Hepatocyte (in vitro differentiated cells): ENCODE data around the gene H6PD. TPM values are rescaled to one million over a fixed set of nuclear protein-coding genes. Genes with fewer than 3 reads are reported as not detected.

ENCODE experiments used
- DNase-seq: peaks from one replicate; pipeline ENCODE4 v3.0.0-alpha.2; 2016; ENCODE audit warnings: low spot score
- H2AFZ ChIP-seq: fragments of 200-600 bp; sonication (generic); 2 replicates; pipeline ENCODE4 v1.6.0; 2016; ENCODE audit warnings: antibody characterized with exemption, mild to moderate bottlenecking
- H3K27ac ChIP-seq: fragments of 200-600 bp; sonication (generic); 2 replicates; pipeline ENCODE4 v1.5.1; 2016; ENCODE audit warnings: mild to moderate bottlenecking
- H3K27me3 ChIP-seq: fragments of 200-600 bp; sonication (generic); 2 replicates; pipeline ENCODE4 v1.6.1; 2016
- H3K36me3 ChIP-seq: fragments of 200-600 bp; sonication (generic); replicated peaks from 2 replicates; pipeline ENCODE4 v1.5.1; 2016; ENCODE audit warnings: low read depth; ENCODE audit not compliant: insufficient read depth
- H3K4me1 ChIP-seq: fragments of 200-600 bp; sonication (generic); 2 replicates; pipeline ENCODE4 v1.5.1; 2016; ENCODE audit warnings: mild to moderate bottlenecking, moderate library complexity; ENCODE audit not compliant: insufficient read depth
- H3K4me2 ChIP-seq: fragments of 200-600 bp; sonication (generic); 2 replicates; pipeline ENCODE4 v1.6.0; 2016
- H3K4me3 ChIP-seq: fragments of 200-600 bp; sonication (generic); 2 replicates; pipeline ENCODE4 v1.5.1; 2016; ENCODE audit warnings: mild to moderate bottlenecking
- H3K79me2 ChIP-seq: fragments of 200-600 bp; sonication (generic); 2 replicates; pipeline ENCODE4 v1.6.0; 2017; ENCODE audit warnings: mild to moderate bottlenecking
- H3K9me2 ChIP-seq: fragments of 200-600 bp; sonication (generic); replicated peaks from 2 replicates; pipeline ENCODE4 v1.6.0; 2017; ENCODE audit warnings: mild to moderate bottlenecking; ENCODE audit not compliant: insufficient read depth
- H3K9me3 ChIP-seq: fragments of 200-600 bp; sonication (generic); 2 replicates; pipeline ENCODE4 v1.5.1; 2016; ENCODE audit warnings: low read depth, mild to moderate bottlenecking
- H4K20me1 ChIP-seq: fragments of 200-600 bp; sonication (generic); 2 replicates; pipeline ENCODE4 v1.6.0; 2016; ENCODE audit warnings: mild to moderate bottlenecking; ENCODE audit not compliant: insufficient read depth, poor library complexity, severe bottlenecking
- EZH2 ChIP-seq: fragments of 200-600 bp; sonication (generic); IDR thresholded peaks from 2 replicates; pipeline ENCODE4 v1.6.1; 2016; ENCODE audit warnings: antibody characterized with exemption, mild to moderate bottlenecking, borderline replicate concordance
- EZH2phosphoT487 ChIP-seq: fragments of 200-600 bp; sonication (generic); IDR thresholded peaks from one replicate; pipeline ENCODE4 v1.6.1; 2018; ENCODE audit warnings: antibody characterized with exemption, mild to moderate bottlenecking, low read depth, moderate library complexity; ENCODE audit not compliant: unreplicated experiment, severe bottlenecking
- WGBS: methylation state at CpG from one replicate; pipeline ENCODE4 v1.1.6; 2016; ENCODE audit warnings: low lambda C conversion rate; ENCODE audit errors: missing lambda C conversion rate; 5-methylcytosine and 5-hydroxymethylcytosine counted together
- polyA plus RNA-seq: library from polyadenylated mRNA; unstranded; fragments of >200 nt; fragmentation: Nextera tagmentation; extraction: Ambion mirVana; gene quantifications from 2 replicates; pipeline ENCODE4 v1.2.1, GENCODE V29; 2016
- total RNA-seq: library from RNA; depleted of rRNA; stranded (reverse); fragments of >200 nt; gene quantifications from 2 replicates; pipeline ENCODE4 v1.2.3, GENCODE V29; 2014
- TF ChIP-seq, protein P1 (sequence below): fragments of 200-600 bp; sonication (generic); IDR thresholded peaks from 2 replicates; pipeline ENCODE4 v1.5.1; 2016; ENCODE audit warnings: antibody characterized with exemption, mild to moderate bottlenecking; ENCODE audit not compliant: poor library complexity

H6PD gene
- total and polyA plus RNA-seq, 2 experiments from 2014 or later = 26.3 to 54.8 TPM

DNA sequence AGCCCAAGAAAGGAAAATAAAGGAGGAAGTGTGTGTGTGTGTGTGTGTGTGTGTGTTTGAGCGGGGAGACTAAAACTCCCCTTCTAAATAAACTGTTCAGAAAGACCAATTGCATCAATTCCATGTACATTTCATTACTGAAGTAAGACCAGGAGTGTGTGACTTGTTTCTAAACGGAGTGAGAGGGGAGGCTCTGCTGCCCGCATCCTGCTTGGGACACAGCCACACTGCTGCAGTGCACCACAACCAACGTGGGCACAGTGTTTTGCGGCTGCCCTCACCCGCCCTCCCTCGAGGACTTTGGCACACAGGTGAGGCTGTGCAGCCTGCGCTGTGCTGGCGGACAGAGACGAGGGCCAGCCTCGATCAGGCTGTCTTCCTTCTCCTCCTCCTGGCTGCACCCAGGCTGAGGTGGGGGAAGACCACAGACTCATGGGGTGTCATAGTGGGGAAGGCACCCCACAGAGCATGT lies 31.0 kb upstream of the H6PD start:
- H3K27me3 ChIP-seq = peaks cover 55% of the 10 kb centered on the region
- H3K36me3 ChIP-seq = no peaks in the 10 kb centered on the region
- H3K27ac ChIP-seq = no peak overlapping the region
- no peaks in the 10 kb centered on the region for H3K9me2 ChIP-seq
- no peak overlapping the region for H2AFZ ChIP-seq
- peaks cover under 1% of the 10 kb centered on the region for H3K4me1 ChIP-seq
- no peak for DNase-seq
- WGBS = 78% methylated on average over 8 of the region's 11 CpGs
- H3K4me3 ChIP-seq = no peak overlapping the region
- H3K9me3 ChIP-seq = no peaks in the 10 kb centered on the region
- H3K4me2 ChIP-seq = no peak overlapping the region
- no peaks in the 10 kb centered on the region for H3K79me2 ChIP-seq
- no peaks in the 10 kb centered on the region for H4K20me1 ChIP-seq
- TF ChIP-seq EZH2phosphoT487 (no peak), EZH2 (no peak)
- TF ChIP-seq, protein P1, sequence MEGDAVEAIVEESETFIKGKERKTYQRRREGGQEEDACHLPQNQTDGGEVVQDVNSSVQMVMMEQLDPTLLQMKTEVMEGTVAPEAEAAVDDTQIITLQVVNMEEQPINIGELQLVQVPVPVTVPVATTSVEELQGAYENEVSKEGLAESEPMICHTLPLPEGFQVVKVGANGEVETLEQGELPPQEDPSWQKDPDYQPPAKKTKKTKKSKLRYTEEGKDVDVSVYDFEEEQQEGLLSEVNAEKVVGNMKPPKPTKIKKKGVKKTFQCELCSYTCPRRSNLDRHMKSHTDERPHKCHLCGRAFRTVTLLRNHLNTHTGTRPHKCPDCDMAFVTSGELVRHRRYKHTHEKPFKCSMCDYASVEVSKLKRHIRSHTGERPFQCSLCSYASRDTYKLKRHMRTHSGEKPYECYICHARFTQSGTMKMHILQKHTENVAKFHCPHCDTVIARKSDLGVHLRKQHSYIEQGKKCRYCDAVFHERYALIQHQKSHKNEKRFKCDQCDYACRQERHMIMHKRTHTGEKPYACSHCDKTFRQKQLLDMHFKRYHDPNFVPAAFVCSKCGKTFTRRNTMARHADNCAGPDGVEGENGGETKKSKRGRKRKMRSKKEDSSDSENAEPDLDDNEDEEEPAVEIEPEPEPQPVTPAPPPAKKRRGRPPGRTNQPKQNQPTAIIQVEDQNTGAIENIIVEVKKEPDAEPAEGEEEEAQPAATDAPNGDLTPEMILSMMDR = no peak

- H4K20me1 ChIP-seq = no peaks in the 10 kb centered on the region
- H3K9me3 ChIP-seq = no peaks in the 10 kb centered on the region
- no peak overlapping the region for H2AFZ ChIP-seq
- TF ChIP-seq EZH2phosphoT487 = no peak
- TF ChIP-seq, protein P1 = no peak
- no peak for TF ChIP-seq EZH2
- no peak overlapping the region for H3K4me3 ChIP-seq
- H3K79me2 ChIP-seq = no peaks in the 10 kb centered on the region
- H3K36me3 ChIP-seq = no peaks in the 10 kb centered on the region
- no peaks in the 10 kb centered on the region for H3K9me2 ChIP-seq
- H3K4me1 ChIP-seq = no peaks in the 10 kb centered on the region
- no peak overlapping the region for H3K27ac ChIP-seq
- H3K4me2 ChIP-seq = no peak overlapping the region
- WGBS = 77% methylated on average over 7 of the region's 7 CpGs
- no peak for DNase-seq
- H3K27me3 ChIP-seq = peaks cover 50% of the 10 kb centered on the region
These were observed 30.3 kb upstream of the H6PD start for GRCh38 chr1:9204156-9204720.

- Histone ChIP-seq H3K27ac (no peak overlapping the region), H3K9me3 (no peaks in the 10 kb centered on the region), H3K36me3 (no peaks in the 10 kb centered on the region), H3K4me2 (no peak overlapping the region), H3K4me3 (no peak overlapping the region), H4K20me1 (no peaks in the 10 kb centered on the region), H3K27me3 (peaks cover 24% of the 10 kb centered on the region), H2AFZ (no peak overlapping the region), H3K4me1 (no peaks in the 10 kb centered on the region), H3K9me2 (no peaks in the 10 kb centered on the region), H3K79me2 (no peaks in the 10 kb centered on the region)
- no peak for DNase-seq
- WGBS = 85% methylated on average over 5 of the region's 5 CpGs
- TF ChIP-seq, protein P1 = no peak
- no peak for TF ChIP-seq EZH2
These were observed 27.5 kb upstream of the H6PD start for GRCh38 chr1:9207086-9207485.
